Measurements from ENCODE around the gene RFPL3.
"Not testable (repeated sequence)": the region's sequence is repeated elsewhere in the genome, so short reads cannot be mapped to it uniquely, and the experiment has no call there.

RFPL3 gene

DNA sequence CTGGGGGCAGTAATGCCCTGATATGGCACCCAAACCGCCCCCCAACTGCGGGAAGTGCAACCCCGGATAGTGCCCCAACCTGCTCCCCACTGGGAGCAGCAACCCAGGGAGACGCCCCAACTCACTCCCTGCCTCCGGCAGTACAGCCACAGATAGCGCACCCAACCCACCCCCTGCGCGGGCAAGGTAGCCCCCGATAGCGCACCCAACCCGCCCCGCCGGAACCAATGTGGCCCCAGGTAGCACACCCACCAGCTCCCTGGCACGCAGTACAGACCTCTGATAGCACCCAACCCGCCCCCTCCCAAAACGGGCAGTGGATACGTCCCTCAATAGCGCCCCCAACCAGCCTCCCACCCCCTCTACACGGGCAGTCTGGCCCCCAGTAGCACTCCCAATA lies 3.8 kb upstream of the RFPL3 start:
- no peak overlapping the region for H3K4me3 ChIP-seq (replicated peaks; ENCODE audit: insufficient read depth, low read length)
- H3K27ac ChIP-seq (replicated peaks) = no peak overlapping the region
- DNase-seq (ENCODE audit: low read depth in 1 of 2, low spot score in 1 of 2) = no peak
- no peak for TF ChIP-seq GABPA (IDR thresholded peaks at IDR 0.05; ENCODE audit: low read depth)
- TF ChIP-seq SPI1 (IDR thresholded peaks at IDR 0.05; ENCODE audit: borderline replicate concordance, low read depth) = no peak
- TF ChIP-seq, protein P1, sequence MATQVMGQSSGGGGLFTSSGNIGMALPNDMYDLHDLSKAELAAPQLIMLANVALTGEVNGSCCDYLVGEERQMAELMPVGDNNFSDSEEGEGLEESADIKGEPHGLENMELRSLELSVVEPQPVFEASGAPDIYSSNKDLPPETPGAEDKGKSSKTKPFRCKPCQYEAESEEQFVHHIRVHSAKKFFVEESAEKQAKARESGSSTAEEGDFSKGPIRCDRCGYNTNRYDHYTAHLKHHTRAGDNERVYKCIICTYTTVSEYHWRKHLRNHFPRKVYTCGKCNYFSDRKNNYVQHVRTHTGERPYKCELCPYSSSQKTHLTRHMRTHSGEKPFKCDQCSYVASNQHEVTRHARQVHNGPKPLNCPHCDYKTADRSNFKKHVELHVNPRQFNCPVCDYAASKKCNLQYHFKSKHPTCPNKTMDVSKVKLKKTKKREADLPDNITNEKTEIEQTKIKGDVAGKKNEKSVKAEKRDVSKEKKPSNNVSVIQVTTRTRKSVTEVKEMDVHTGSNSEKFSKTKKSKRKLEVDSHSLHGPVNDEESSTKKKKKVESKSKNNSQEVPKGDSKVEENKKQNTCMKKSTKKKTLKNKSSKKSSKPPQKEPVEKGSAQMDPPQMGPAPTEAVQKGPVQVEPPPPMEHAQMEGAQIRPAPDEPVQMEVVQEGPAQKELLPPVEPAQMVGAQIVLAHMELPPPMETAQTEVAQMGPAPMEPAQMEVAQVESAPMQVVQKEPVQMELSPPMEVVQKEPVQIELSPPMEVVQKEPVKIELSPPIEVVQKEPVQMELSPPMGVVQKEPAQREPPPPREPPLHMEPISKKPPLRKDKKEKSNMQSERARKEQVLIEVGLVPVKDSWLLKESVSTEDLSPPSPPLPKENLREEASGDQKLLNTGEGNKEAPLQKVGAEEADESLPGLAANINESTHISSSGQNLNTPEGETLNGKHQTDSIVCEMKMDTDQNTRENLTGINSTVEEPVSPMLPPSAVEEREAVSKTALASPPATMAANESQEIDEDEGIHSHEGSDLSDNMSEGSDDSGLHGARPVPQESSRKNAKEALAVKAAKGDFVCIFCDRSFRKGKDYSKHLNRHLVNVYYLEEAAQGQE (IDR thresholded peaks at IDR 0.05; ENCODE audit: insufficient replicate concordance, low read depth) = no peak
- no peak for TF ChIP-seq POLR2AphosphoS5 (IDR thresholded peaks at IDR 0.05; ENCODE audit: low read depth)
- TF ChIP-seq, protein P2, sequence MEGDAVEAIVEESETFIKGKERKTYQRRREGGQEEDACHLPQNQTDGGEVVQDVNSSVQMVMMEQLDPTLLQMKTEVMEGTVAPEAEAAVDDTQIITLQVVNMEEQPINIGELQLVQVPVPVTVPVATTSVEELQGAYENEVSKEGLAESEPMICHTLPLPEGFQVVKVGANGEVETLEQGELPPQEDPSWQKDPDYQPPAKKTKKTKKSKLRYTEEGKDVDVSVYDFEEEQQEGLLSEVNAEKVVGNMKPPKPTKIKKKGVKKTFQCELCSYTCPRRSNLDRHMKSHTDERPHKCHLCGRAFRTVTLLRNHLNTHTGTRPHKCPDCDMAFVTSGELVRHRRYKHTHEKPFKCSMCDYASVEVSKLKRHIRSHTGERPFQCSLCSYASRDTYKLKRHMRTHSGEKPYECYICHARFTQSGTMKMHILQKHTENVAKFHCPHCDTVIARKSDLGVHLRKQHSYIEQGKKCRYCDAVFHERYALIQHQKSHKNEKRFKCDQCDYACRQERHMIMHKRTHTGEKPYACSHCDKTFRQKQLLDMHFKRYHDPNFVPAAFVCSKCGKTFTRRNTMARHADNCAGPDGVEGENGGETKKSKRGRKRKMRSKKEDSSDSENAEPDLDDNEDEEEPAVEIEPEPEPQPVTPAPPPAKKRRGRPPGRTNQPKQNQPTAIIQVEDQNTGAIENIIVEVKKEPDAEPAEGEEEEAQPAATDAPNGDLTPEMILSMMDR (IDR thresholded peaks at IDR 0.05; ENCODE audit: insufficient read depth, low read length) = no peak
- H3K27me3 ChIP-seq (ENCODE audit: insufficient read depth, poor library complexity, severe bottlenecking) = no peaks in the 10 kb centered on the region

DNA sequence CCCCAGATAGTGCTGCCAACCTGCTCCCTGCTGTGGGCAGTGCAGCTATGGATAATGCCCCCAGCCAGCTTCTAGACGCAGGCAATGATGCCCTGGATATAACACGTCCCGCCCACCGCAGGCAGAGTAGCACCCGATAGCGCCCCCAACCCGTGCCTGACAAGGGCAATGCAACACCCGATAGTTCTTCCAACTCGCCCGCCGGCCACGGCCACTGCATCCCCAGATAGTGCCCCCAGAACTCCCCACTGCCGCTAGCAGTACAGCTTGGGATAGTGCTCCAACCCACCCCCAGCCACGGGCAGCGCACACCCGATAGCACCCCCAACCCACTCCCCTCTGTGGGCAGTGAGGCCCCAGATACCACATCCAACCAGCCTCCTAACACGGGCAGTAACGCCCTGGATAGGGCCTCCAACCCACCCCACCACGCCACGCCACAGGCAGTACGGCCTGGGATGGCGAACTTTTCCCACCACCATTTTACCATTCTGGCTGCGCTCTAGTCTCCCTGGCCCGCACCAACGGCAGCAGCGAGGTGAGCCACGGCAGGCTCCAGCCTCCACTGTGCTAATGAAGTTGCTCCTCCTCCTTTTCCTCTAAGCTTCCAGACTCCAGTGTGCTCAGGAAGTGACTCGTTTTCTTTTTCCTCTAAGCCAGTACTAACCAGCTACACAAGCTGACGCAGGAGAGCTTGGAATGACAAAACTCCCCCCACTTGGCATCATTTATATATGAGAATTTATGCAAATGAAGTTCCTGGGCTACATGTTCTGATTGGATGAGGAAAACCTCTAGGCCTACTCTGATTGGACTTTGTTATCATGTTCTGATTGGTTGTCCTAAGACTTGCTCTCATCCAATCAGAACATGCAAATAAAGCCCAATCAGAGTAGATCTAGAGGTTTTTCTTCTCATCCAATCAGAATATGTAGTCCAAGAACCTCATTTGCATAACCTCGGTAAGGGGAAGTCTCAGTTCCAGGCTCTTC lies 3.0 kb upstream of the RFPL3 start:
- Histone ChIP-seq H3K27me3 (ENCODE audit: insufficient read depth, poor library complexity, severe bottlenecking) (no peaks in the 10 kb centered on the region), H3K4me3 (replicated peaks; ENCODE audit: insufficient read depth, low read length) (no peak overlapping the region), H3K27ac (replicated peaks) (no peak overlapping the region)
- no peak for DNase-seq (ENCODE audit: low read depth in 1 of 2, low spot score in 1 of 2)
- TF ChIP-seq, protein P2 (IDR thresholded peaks at IDR 0.05; ENCODE audit: insufficient read depth, low read length) = no peak
- TF ChIP-seq, protein P1 (IDR thresholded peaks at IDR 0.05; ENCODE audit: insufficient replicate concordance, low read depth) = no peak
- TF ChIP-seq POLR2AphosphoS5 (IDR thresholded peaks at IDR 0.05; ENCODE audit: low read depth) (no peak), SPI1 (IDR thresholded peaks at IDR 0.05; ENCODE audit: borderline replicate concordance, low read depth) (no peak), GABPA (IDR thresholded peaks at IDR 0.05; ENCODE audit: low read depth) (no peak)

DNA sequence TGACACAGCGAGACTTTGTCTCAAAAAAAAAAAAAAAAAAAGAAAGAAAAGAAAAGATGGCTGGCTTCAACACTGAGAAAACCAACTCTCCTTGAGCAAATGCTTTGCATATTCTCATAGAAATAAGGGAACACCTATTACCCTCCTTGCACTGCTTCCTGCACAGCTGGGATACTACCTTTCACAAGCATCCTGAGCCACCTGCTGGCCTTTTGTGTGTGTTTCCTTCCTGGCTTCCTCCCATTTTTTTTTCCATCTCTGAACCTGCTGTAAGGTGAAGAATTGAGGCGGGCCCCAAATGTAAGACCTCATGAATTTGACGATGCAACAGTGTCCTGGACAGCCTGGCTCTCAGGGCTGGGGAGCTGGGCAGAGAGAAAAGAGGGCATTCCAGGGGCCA lies 1.9 kb upstream of the RFPL3 start:
- Histone ChIP-seq H3K27ac (replicated peaks) (no peak overlapping the region), H3K27me3 (ENCODE audit: insufficient read depth, poor library complexity, severe bottlenecking) (no peaks in the 10 kb centered on the region), H3K4me3 (replicated peaks; ENCODE audit: insufficient read depth, low read length) (no peak overlapping the region)
- no peak for TF ChIP-seq SPI1 (IDR thresholded peaks at IDR 0.05; ENCODE audit: borderline replicate concordance, low read depth)
- TF ChIP-seq, protein P2 (IDR thresholded peaks at IDR 0.05; ENCODE audit: insufficient read depth, low read length) = no peak
- TF ChIP-seq, protein P1 (IDR thresholded peaks at IDR 0.05; ENCODE audit: insufficient replicate concordance, low read depth) = no peak
- TF ChIP-seq GABPA (IDR thresholded peaks at IDR 0.05; ENCODE audit: low read depth) = no peak
- TF ChIP-seq POLR2AphosphoS5 (IDR thresholded peaks at IDR 0.05; ENCODE audit: low read depth) = no peak
- no peak for DNase-seq (ENCODE audit: low read depth in 1 of 2, low spot score in 1 of 2)

DNA sequence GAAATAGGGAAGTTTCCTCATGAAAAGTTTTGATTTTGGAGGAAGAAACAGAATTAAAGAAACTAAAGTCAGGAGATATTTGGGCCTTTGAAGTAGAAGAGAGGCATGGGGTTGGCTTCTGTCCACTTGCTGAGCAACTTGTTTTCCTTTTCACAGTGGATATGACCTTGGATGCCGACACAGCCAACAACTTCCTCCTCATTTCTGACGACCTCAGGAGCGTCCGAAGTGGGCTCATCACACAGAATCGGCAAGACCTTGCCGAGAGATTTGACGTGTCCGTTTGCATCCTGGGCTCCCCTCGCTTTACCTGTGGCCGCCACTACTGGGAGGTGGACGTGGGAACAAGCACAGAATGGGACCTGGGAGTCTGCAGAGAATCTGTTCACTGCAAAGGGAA lies 2.4 kb downstream of the RFPL3 start:
- H3K4me3 ChIP-seq (replicated peaks; ENCODE audit: insufficient read depth, low read length); DNase-seq (ENCODE audit: low read depth in 1 of 2, low spot score in 1 of 2); H3K27ac ChIP-seq (replicated peaks); H3K27me3 ChIP-seq (ENCODE audit: insufficient read depth, poor library complexity, severe bottlenecking): not testable (repeated sequence)
